GM13976 (cell line): Measurements from ENCODE around the gene CTNNA2.
"Not testable (repeated sequence)": the region's sequence is repeated elsewhere in the genome, so short reads cannot be mapped to it uniquely, and the experiment has no call there.

Source experiments
- DNase-seq: peaks from one replicate; pipeline ENCODE4 v3.0.0; 2012; ENCODE audit warnings: low spot score
- in situ Hi-C: fragments of 300-500 bp; cut with MboI; formaldehyde crosslinking; loops from one replicate; pipeline ENCODE4 v1.12.0; 2022; ENCODE audit warnings: low sequenced_read_pairs, mixed read lengths, inconsistent platforms; ENCODE audit not compliant: unreplicated experiment
- TF ChIP-seq, protein P1 (sequence below): IDR thresholded peaks from 2 replicates; pipeline ENCODE4 v1.5.1; 2012; ENCODE audit warnings: borderline replicate concordance, mild to moderate bottlenecking; ENCODE audit not compliant: insufficient read depth; ENCODE audit errors: extremely low read depth, missing control alignments, control extremely low read depth

Gene CTNNA2

DNA sequence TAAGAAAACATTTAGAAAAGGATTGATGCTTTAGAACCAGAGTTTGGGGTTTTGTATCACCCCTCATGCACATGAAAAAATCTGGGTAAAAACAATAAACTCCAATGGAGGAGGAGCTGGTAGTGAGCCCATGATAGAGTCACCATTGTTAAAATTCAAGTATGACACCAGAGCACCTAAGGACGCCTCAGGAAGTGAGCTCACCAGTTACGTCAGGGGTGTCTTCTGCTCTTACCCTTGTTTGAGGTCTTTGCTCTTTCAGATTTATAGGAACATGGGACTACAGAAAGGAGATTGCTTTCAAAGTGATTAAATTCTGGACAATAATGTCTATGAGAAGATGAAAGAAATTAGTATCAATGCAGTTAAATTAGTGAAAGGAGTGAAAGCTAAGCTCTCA, 685.2 kb downstream of the CTNNA2 start:
- in situ Hi-C loops: no loop called here
- TF ChIP-seq, protein P1, sequence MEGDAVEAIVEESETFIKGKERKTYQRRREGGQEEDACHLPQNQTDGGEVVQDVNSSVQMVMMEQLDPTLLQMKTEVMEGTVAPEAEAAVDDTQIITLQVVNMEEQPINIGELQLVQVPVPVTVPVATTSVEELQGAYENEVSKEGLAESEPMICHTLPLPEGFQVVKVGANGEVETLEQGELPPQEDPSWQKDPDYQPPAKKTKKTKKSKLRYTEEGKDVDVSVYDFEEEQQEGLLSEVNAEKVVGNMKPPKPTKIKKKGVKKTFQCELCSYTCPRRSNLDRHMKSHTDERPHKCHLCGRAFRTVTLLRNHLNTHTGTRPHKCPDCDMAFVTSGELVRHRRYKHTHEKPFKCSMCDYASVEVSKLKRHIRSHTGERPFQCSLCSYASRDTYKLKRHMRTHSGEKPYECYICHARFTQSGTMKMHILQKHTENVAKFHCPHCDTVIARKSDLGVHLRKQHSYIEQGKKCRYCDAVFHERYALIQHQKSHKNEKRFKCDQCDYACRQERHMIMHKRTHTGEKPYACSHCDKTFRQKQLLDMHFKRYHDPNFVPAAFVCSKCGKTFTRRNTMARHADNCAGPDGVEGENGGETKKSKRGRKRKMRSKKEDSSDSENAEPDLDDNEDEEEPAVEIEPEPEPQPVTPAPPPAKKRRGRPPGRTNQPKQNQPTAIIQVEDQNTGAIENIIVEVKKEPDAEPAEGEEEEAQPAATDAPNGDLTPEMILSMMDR: no peak
- DNase-seq: no peak

DNA sequence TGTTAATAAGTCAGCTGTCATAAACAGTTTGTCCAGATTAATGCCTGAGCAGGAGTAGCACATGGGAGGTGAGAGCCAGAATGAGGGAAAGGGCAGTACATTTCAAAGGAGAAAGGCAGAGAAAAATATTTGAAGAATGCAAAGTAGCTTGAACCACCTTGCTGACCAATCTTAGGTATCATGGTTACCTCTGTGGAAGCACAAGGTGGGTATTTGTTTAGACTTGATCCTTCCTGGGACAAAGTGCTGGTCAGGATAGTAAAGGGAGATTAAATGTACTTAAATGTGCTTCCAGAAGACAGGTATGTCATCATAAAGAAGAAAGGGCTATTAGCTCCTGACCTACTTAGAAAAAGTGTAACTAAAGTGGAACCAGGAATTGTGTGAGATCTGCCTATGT, 686.7 kb downstream of the CTNNA2 start:
- TF ChIP-seq, protein P1: no peak
- DNase-seq: no peak
- in situ Hi-C loops: no loop called here

DNA sequence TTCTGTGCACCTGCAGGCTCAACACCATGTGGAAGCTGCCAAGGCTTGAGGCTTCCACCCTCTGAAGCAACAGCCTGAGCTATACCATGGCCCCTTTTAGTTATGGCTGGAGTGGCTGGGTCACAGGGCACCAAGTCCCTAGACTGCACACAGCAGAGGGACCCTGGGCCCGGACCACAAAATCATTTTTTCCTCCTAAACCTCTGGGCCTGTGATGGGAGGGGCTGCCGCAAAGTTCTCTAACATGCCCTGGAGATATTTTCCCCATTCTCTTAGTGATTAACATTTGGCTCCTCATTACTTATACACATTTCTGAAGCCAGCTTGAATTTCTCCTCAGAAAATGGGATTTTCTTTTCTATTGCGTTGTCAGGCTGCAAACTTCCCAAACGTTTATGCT, 691.1 kb downstream of the CTNNA2 start:
- not testable (repeated sequence) for DNase-seq

DNA sequence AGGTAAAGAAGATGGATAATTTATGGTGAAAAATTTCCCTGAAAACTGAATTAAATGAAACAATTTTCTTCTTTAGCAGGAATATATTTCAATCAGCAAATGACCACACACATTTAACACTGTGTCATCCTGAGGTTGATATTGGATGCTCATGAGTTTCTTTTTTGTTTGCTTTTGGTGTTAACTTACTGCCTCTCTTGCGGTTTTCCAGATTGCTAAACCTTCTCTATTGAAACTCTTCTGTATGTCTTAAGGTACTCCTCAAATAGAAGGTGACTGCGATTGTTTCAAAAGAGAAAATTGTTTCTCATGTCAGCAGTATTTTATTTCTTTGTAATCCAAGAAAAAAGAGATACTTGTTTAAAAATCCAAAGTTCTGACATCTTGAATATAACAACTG, 692.6 kb downstream of the CTNNA2 start:
- DNase-seq: no peak
- in situ Hi-C loops: no loop called here
- TF ChIP-seq, protein P1: no peak

More for the DNA sequence above, 691.1 kb downstream of the CTNNA2 start:
- in situ Hi-C loops: not testable (repeated sequence)

DNA sequence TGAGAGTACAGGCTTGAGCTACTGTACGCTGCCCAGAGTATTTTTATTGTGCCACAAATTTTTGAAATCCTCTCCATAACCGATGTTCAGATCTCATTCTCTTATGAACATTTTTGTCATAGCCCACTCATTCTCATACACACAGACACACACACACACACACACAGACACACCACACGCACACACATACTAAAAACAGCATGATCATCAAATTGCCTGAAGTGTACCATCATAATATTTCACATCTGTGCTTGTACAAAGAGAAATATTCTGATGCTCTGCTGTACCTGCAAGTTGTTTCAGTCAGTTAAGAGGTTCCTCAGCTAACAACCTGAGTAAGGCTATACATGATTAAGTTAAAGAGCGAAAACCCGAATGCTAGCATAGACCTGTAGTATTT, 696.6 kb downstream of the CTNNA2 start:
- DNase-seq: no peak
- in situ Hi-C loops: no loop called here
- TF ChIP-seq, protein P1: no peak

DNA sequence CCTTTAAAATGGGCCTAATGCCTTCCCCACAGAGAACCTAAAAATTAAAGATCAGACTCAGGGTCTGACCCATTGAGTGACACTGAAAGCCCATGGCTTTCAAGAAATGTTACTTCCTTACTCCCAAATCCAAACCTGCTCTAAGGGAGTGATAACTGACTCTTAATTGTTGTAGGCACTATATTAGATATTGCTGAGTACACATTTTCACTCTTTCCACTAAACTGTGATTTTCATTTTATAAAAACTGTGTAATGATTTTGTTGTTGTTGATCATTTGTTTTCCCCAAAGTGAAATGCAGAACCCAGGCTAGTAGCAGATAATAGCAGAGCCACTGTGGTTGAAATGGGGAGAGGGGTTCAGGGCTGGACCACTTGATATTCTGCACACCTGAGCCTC, 704.6 kb downstream of the CTNNA2 start:
- TF ChIP-seq, protein P1: no peak
- no peak for DNase-seq
- in situ Hi-C loops: no loop called here

DNA sequence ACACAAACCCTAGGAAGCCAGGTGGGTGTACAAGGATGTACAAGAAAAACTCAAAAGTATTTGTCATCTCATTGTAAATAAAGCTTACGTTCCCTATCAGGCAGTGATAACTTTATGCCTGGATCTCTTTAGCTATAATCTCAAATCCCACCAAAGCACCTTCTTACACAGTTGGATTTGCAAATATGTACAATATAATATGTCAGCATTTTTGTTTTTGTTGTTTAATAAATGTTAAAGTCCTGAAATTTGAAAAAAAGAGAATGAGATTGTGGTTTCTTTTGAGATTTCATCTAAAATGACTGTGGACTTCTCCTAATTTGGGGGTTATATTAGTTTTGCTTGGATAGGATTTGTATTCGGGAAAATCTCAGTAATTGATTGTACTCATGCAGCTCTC, 709.8 kb downstream of the CTNNA2 start:
- in situ Hi-C loops: no loop called here
- DNase-seq: no peak
- TF ChIP-seq, protein P1: no peak

DNA sequence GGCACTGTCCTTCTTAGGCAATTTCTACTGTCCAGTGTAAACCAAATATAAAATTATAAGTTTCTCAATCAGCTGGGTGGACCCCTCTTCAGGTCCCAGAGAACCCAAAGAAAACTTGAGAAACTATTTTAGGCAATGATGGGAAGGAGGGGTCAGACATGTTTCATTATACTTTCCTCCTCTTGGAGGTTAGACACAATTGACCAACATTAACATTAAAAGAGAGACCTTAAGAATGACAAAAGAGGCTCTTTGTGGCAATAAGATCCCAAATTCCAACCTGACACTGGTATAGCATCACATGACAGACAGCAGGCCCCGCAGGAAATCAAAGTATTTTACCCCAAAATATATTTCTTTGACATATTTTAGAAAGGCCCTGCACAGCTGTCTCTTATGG, 718.6 kb downstream of the CTNNA2 start:
- in situ Hi-C loops: no loop called here
- no peak for DNase-seq
- TF ChIP-seq, protein P1: no peak
